HG03175 (cell line): ENCODE data around the gene HTR1E.
"Not testable (repeated sequence)": the region's sequence is repeated elsewhere in the genome, so short reads cannot be mapped to it uniquely, and the experiment has no call there.

Experiments
- ATAC-seq: cut with Tn5 transposase; IDR thresholded peaks from one replicate; pipeline ENCODE4 v1.9.1; 2021; ENCODE audit warnings: mild to moderate bottlenecking, moderate library complexity; ENCODE audit not compliant: unreplicated experiment

The HTR1E gene

GRCh38 chr6:86973088-86973487, 35.8 kb downstream of the HTR1E start:
- no peak for ATAC-seq

- no peak for ATAC-seq
Measured at GRCh38 chr6:86978251-86978650, 40.9 kb downstream of the HTR1E start.

GRCh38 chr6:87001494-87001893, 64.2 kb downstream of the HTR1E start:
- ATAC-seq = no peak

- not testable (repeated sequence) for ATAC-seq
Measured at GRCh38 chr6:87002391-87002790, 65.1 kb downstream of the HTR1E start.

GRCh38 chr6:87006541-87006940, 69.2 kb downstream of the HTR1E start:
- ATAC-seq = not testable (repeated sequence)

- ATAC-seq = not testable (repeated sequence)
Measured at GRCh38 chr6:87009581-87009980, 72.3 kb downstream of the HTR1E start.

GRCh38 chr6:87012035-87012434, 74.7 kb downstream of the HTR1E start:
- no peak for ATAC-seq

GRCh38 chr6:87012743-87013142, 75.4 kb downstream of the HTR1E start:
- ATAC-seq = no peak

- no peak for ATAC-seq
Measured at GRCh38 chr6:87016772-87017171, 79.4 kb downstream of the HTR1E start.

GRCh38 chr6:87027021-87027420, 89.7 kb downstream of the HTR1E start:
- ATAC-seq = no peak

- ATAC-seq = no peak
Measured at GRCh38 chr6:87029711-87030314, 92.5 kb downstream of the HTR1E start.

- ATAC-seq = no peak
Measured at GRCh38 chr6:87040729-87041128, 103.4 kb downstream of the HTR1E start.

GRCh38 chr6:87045521-87046075, 108.3 kb downstream of the HTR1E start:
- ATAC-seq = no peak

GRCh38 chr6:87049779-87050178, 112.5 kb downstream of the HTR1E start:
- no peak for ATAC-seq

- ATAC-seq = no peak
Measured at GRCh38 chr6:87053312-87053711, 116.0 kb downstream of the HTR1E start.

- no peak for ATAC-seq
Measured at GRCh38 chr6:87054143-87054833, 117.0 kb downstream of the HTR1E start.

- no peak for ATAC-seq
Measured at GRCh38 chr6:87059943-87060342, 122.6 kb downstream of the HTR1E start.

GRCh38 chr6:87065117-87065516, 127.8 kb downstream of the HTR1E start:
- no peak for ATAC-seq
